ENCODE data around the gene KCNQ1.
A peak's percentile ranks its signal among the peaks of the same experiment; 100 is the strongest.

Gene KCNQ1

GRCh38 chr11:2818503-2818902 lies 373.7 kb downstream of the KCNQ1 start:
- H3K27ac ChIP-seq (ENCODE audit: low read length, poor library complexity, severe bottlenecking), result no peak overlapping the region
- H3K4me2 ChIP-seq (ENCODE audit: low read length, poor library complexity, severe bottlenecking), result no peak overlapping the region
- H2AFZ ChIP-seq (ENCODE audit: low read depth, low read length), result no peak overlapping the region
- no peak overlapping the region for H2BK12ac ChIP-seq (ENCODE audit: low read length in 2 of 2)
- H4K91ac ChIP-seq (ENCODE audit: low read length), result no peak overlapping the region
- no peak overlapping the region for H3K4me3 ChIP-seq (ENCODE audit: insufficient read depth in 1 of 2, low read depth in 1 of 2, low read length in 2 of 2)
- no peak overlapping the region for H2BK120ac ChIP-seq (ENCODE audit: low read depth, low read length)
- H2BK5ac ChIP-seq (ENCODE audit: low read depth, low read length, poor library complexity, severe bottlenecking), result no peak overlapping the region
- H3K23ac ChIP-seq (ENCODE audit: low read length in 2 of 2), result no peak overlapping the region
- H3K18ac ChIP-seq (ENCODE audit: low read depth in 1 of 2, low read length in 2 of 2), result no peak overlapping the region
- H4K8ac ChIP-seq (ENCODE audit: low read length), result no peak overlapping the region
- peaks cover 11% of the 10 kb centered on the region for H3K4me1 ChIP-seq (ENCODE audit: control insufficient read depth, insufficient read depth, low read depth, low read length)
- H3K79me1 ChIP-seq (replicated peaks; ENCODE audit: low read length, poor library complexity, severe bottlenecking), result no peaks in the 10 kb centered on the region
- peaks cover 0 to 22% of the 10 kb centered on the region in 2 experiments for H3K27me3 ChIP-seq (ENCODE audit: control insufficient read depth in 1 of 2, insufficient read depth in 1 of 2, low read length in 2 of 2)
- WGBS, result 81% methylated on average over 5 of the region's 5 CpGs
- no peak overlapping the region for H2BK15ac ChIP-seq (ENCODE audit: low read depth, poor library complexity, severe bottlenecking)
- H2AK5ac ChIP-seq (ENCODE audit: low read length, severe bottlenecking), result no peak overlapping the region
- no peak overlapping the region for H3K9ac ChIP-seq (ENCODE audit: low read length)
- no peak overlapping the region for H3K14ac ChIP-seq (ENCODE audit: low read length in 2 of 2)
- no peak overlapping the region for H3K4ac ChIP-seq (ENCODE audit: low read depth in 1 of 2, low read length in 2 of 2)
- no peaks in the 10 kb centered on the region for H3K36me3 ChIP-seq (ENCODE audit: control insufficient read depth in 1 of 2, insufficient read depth in 2 of 2, low read depth in 1 of 2, low read length in 2 of 2)
- DNase-seq, result no peak
- peaks cover 42% of the 10 kb centered on the region for H3K9me3 ChIP-seq (ENCODE audit: control insufficient read depth, low read length)

- H3K79me1 ChIP-seq (replicated peaks; ENCODE audit: low read length, poor library complexity, severe bottlenecking), result no peaks in the 10 kb centered on the region
- no peak overlapping the region for H2AK5ac ChIP-seq (ENCODE audit: low read length, severe bottlenecking)
- H4K91ac ChIP-seq (ENCODE audit: low read length), result no peak overlapping the region
- no peak overlapping the region for H3K4me2 ChIP-seq (ENCODE audit: low read length, poor library complexity, severe bottlenecking)
- H2AFZ ChIP-seq (ENCODE audit: low read depth, low read length), result no peak overlapping the region
- H2BK120ac ChIP-seq (ENCODE audit: low read depth, low read length), result no peak overlapping the region
- H3K9ac ChIP-seq (ENCODE audit: low read length), result no peak overlapping the region
- peaks cover 0 to 16% of the 10 kb centered on the region in 2 experiments for H3K27me3 ChIP-seq (ENCODE audit: control insufficient read depth in 1 of 2, insufficient read depth in 1 of 2, low read length in 2 of 2)
- H2BK12ac ChIP-seq (ENCODE audit: low read length in 2 of 2), result no peak overlapping the region
- no peak overlapping the region for H2BK5ac ChIP-seq (ENCODE audit: low read depth, low read length, poor library complexity, severe bottlenecking)
- H3K4me1 ChIP-seq (ENCODE audit: control insufficient read depth, insufficient read depth, low read depth, low read length), result peaks cover 10% of the 10 kb centered on the region
- 68% methylated on average over 2 of the region's 3 CpGs for WGBS
- no peaks in the 10 kb centered on the region for H3K36me3 ChIP-seq (ENCODE audit: control insufficient read depth in 1 of 2, insufficient read depth in 2 of 2, low read depth in 1 of 2, low read length in 2 of 2)
- DNase-seq, result no peak
- no peak overlapping the region for H4K8ac ChIP-seq (ENCODE audit: low read length)
- no peak overlapping the region for H3K23ac ChIP-seq (ENCODE audit: low read length in 2 of 2)
- H3K27ac ChIP-seq (ENCODE audit: low read length, poor library complexity, severe bottlenecking), result no peak overlapping the region
- H3K4me3 ChIP-seq (ENCODE audit: insufficient read depth in 1 of 2, low read depth in 1 of 2, low read length in 2 of 2), result no peak overlapping the region
- H3K14ac ChIP-seq (ENCODE audit: low read length in 2 of 2), result no peak overlapping the region
- H3K9me3 ChIP-seq (ENCODE audit: control insufficient read depth, low read length), result peaks cover 49% of the 10 kb centered on the region
- no peak overlapping the region for H3K4ac ChIP-seq (ENCODE audit: low read depth in 1 of 2, low read length in 2 of 2)
- no peak overlapping the region for H3K18ac ChIP-seq (ENCODE audit: low read depth in 1 of 2, low read length in 2 of 2)
- no peak overlapping the region for H2BK15ac ChIP-seq (ENCODE audit: low read depth, poor library complexity, severe bottlenecking)
Measured at GRCh38 chr11:2819316-2819715, 374.5 kb downstream of the KCNQ1 start.

- no peaks in the 10 kb centered on the region for H3K36me3 ChIP-seq (ENCODE audit: control insufficient read depth in 1 of 2, insufficient read depth in 2 of 2, low read depth in 1 of 2, low read length in 2 of 2)
- no peak overlapping the region for H4K91ac ChIP-seq (ENCODE audit: low read length)
- H4K8ac ChIP-seq (ENCODE audit: low read length), result no peak overlapping the region
- H3K4me1 ChIP-seq (ENCODE audit: control insufficient read depth, insufficient read depth, low read depth, low read length), result peaks cover 21% of the 10 kb centered on the region
- H2AK5ac ChIP-seq (ENCODE audit: low read length, severe bottlenecking), result peak overlapping the region; percentile 47
- H3K27ac ChIP-seq (ENCODE audit: low read length, poor library complexity, severe bottlenecking), result no peak overlapping the region
- no peak for DNase-seq
- H3K79me1 ChIP-seq (replicated peaks; ENCODE audit: low read length, poor library complexity, severe bottlenecking), result no peaks in the 10 kb centered on the region
- no peak overlapping the region for H3K4me3 ChIP-seq (ENCODE audit: insufficient read depth in 1 of 2, low read depth in 1 of 2, low read length in 2 of 2)
- no peak overlapping the region for H2BK120ac ChIP-seq (ENCODE audit: low read depth, low read length)
- no peak overlapping the region for H3K14ac ChIP-seq (ENCODE audit: low read length in 2 of 2)
- peaks cover 0 to 9% of the 10 kb centered on the region in 2 experiments for H3K27me3 ChIP-seq (ENCODE audit: control insufficient read depth in 1 of 2, insufficient read depth in 1 of 2, low read length in 2 of 2)
- H3K23ac ChIP-seq (ENCODE audit: low read length in 2 of 2), result no peak overlapping the region
- no peak overlapping the region for H3K4me2 ChIP-seq (ENCODE audit: low read length, poor library complexity, severe bottlenecking)
- no peak overlapping the region for H3K18ac ChIP-seq (ENCODE audit: low read depth in 1 of 2, low read length in 2 of 2)
- peaks cover 47% of the 10 kb centered on the region for H3K9me3 ChIP-seq (ENCODE audit: control insufficient read depth, low read length)
- H2BK12ac ChIP-seq (ENCODE audit: low read length in 2 of 2), result no peak overlapping the region
- no peak overlapping the region for H3K9ac ChIP-seq (ENCODE audit: low read length)
- no peak overlapping the region for H2AFZ ChIP-seq (ENCODE audit: low read depth, low read length)
- no peak overlapping the region for H2BK5ac ChIP-seq (ENCODE audit: low read depth, low read length, poor library complexity, severe bottlenecking)
- peak overlapping the region; percentile 60 for H2BK15ac ChIP-seq (ENCODE audit: low read depth, poor library complexity, severe bottlenecking)
- H3K4ac ChIP-seq (ENCODE audit: low read depth in 1 of 2, low read length in 2 of 2), result no peak overlapping the region
- WGBS, result 95% methylated on average over 16 of the region's 16 CpGs
Measured at GRCh38 chr11:2820976-2821375, 376.2 kb downstream of the KCNQ1 start.

- Histone ChIP-seq H3K18ac (ENCODE audit: low read depth in 1 of 2, low read length in 2 of 2) (no peak overlapping the region), H3K9ac (ENCODE audit: low read length) (no peak overlapping the region), H2BK120ac (ENCODE audit: low read depth, low read length) (no peak overlapping the region), H4K8ac (ENCODE audit: low read length) (no peak overlapping the region), H3K9me3 (ENCODE audit: control insufficient read depth, low read length) (peaks cover 43% of the 10 kb centered on the region), H3K14ac (ENCODE audit: low read length in 2 of 2) (no peak overlapping the region), H3K4me3 (ENCODE audit: insufficient read depth in 1 of 2, low read depth in 1 of 2, low read length in 2 of 2) (no peak overlapping the region), H3K4me1 (ENCODE audit: control insufficient read depth, insufficient read depth, low read depth, low read length) (peaks cover 27% of the 10 kb centered on the region), H3K4ac (ENCODE audit: low read depth in 1 of 2, low read length in 2 of 2) (no peak overlapping the region), H3K4me2 (ENCODE audit: low read length, poor library complexity, severe bottlenecking) (no peak overlapping the region), H3K79me1 (replicated peaks; ENCODE audit: low read length, poor library complexity, severe bottlenecking) (no peaks in the 10 kb centered on the region), H2BK15ac (ENCODE audit: low read depth, poor library complexity, severe bottlenecking) (no peak overlapping the region), H3K36me3 (ENCODE audit: control insufficient read depth in 1 of 2, insufficient read depth in 2 of 2, low read depth in 1 of 2, low read length in 2 of 2) (no peaks in the 10 kb centered on the region), H2BK12ac (ENCODE audit: low read length in 2 of 2) (no peak overlapping the region), H3K27me3 (ENCODE audit: control insufficient read depth in 1 of 2, insufficient read depth in 1 of 2, low read length in 2 of 2) (peaks cover 0 to 9% of the 10 kb centered on the region in 2 experiments), H2AK5ac (ENCODE audit: low read length, severe bottlenecking) (peak overlapping the region; percentile 1), H2AFZ (ENCODE audit: low read depth, low read length) (no peak overlapping the region), H2BK5ac (ENCODE audit: low read depth, low read length, poor library complexity, severe bottlenecking) (no peak overlapping the region), H3K27ac (ENCODE audit: low read length, poor library complexity, severe bottlenecking) (no peak overlapping the region), H3K23ac (ENCODE audit: low read length in 2 of 2) (no peak overlapping the region), H4K91ac (ENCODE audit: low read length) (no peak overlapping the region)
- DNase-seq, result no peak
- WGBS, result 95% methylated on average over 8 of the region's 8 CpGs
Measured at GRCh38 chr11:2821891-2822290, 377.1 kb downstream of the KCNQ1 start.

Measured in mesenchymal stem cell (in vitro differentiated cells and primary cell).